K562 (cell line): ENCODE data around the gene CRKL. TPM values are rescaled to one million over a fixed set of nuclear protein-coding genes. Genes with fewer than 3 reads are reported as not detected.

Source experiments
- CBX5 ChIP-seq: IDR thresholded peaks from 2 replicates; pipeline ENCODE4 v1.6.1; 2014; ENCODE audit warnings: low read depth, borderline replicate concordance
- FOXP1 ChIP-seq: sonication (generic); formaldehyde crosslinking; IDR thresholded peaks from 2 replicates; pipeline ENCODE4 v1.8.0; 2022; ENCODE audit warnings: mild to moderate bottlenecking, missing genetic modification reagents
- KLF16 ChIP-seq: IDR thresholded peaks from 2 replicates; pipeline ENCODE4 v1.6.1; 2016; ENCODE audit warnings: antibody characterized with exemption
- NFE2L1 ChIP-seq: fragments of 450-650 bp; IDR thresholded peaks from 2 replicates; pipeline ENCODE4 v1.6.1; 2016; ENCODE audit warnings: missing genetic modification characterization, low read depth, mild to moderate bottlenecking, missing compliant biosample characterization, moderate library complexity, borderline replicate concordance
- PCBP1 ChIP-seq: fragments of 200-400 bp; formaldehyde crosslinking; IDR thresholded peaks from 2 replicates; pipeline ENCODE4 v1.6.1; 2018; ENCODE audit warnings: mild to moderate bottlenecking, low read depth, low read length; ENCODE audit not compliant: poor library complexity, severe bottlenecking
- POLR2AphosphoS2 ChIP-seq: IDR thresholded peaks from 2 replicates; pipeline ENCODE4 v1.6.1; 2012; ENCODE audit warnings: low read length, improper control_type of control experiment
- RBFOX2 ChIP-seq: fragments of 200-400 bp; formaldehyde crosslinking; IDR thresholded peaks from 2 replicates; pipeline ENCODE4 v1.6.1; 2017; ENCODE audit warnings: low read depth, mild to moderate bottlenecking, low read length, moderate library complexity
- SNRNP70 ChIP-seq: fragments of 200-400 bp; formaldehyde crosslinking; optimal IDR thresholded peaks from 2 replicates; pipeline ENCODE3; 2017; ENCODE audit warnings: low read depth, low read length
- TBL1XR1 ChIP-seq, 2 experiments: IDR thresholded peaks; 2 replicates each; pipeline ENCODE4 v1.6.1; 2012; ENCODE audit warnings: improper control_type of control experiment in 2 of 2, low read length in 2 of 2, mild to moderate bottlenecking in 1 of 2
- ZC3H4 ChIP-seq: sonication (generic); formaldehyde crosslinking; IDR thresholded peaks from 2 replicates; pipeline ENCODE4 v1.9.0; 2021; ENCODE audit warnings: missing genetic modification reagents, borderline replicate concordance
- ZEB2 ChIP-seq: fragments of 450-650 bp; IDR thresholded peaks from 2 replicates; pipeline ENCODE4 v1.6.1; 2016
- ZNF197 ChIP-seq: fragments of 200-800 bp; sonication (Bioruptor generic); IDR thresholded peaks from 2 replicates; pipeline ENCODE4 v1.6.1; 2016; ENCODE audit warnings: low read depth, missing genetic modification characterization, missing compliant biosample characterization
- ZNF282 ChIP-seq: sonication (generic); formaldehyde crosslinking; IDR thresholded peaks from 2 replicates; pipeline ENCODE4 v1.8.1; 2023; ENCODE audit warnings: missing genetic modification reagents
- ZNF551 ChIP-seq: fragments of 250-450 bp; sonication (Bioruptor Pico); IDR thresholded peaks from 2 replicates; pipeline ENCODE4 v1.5.0; 2021; ENCODE audit warnings: mild to moderate bottlenecking, moderate library complexity
- polyA plus RNA-seq, 8 experiments: library from polyadenylated mRNA; depleted of rRNA in 4 of 8; stranded (reverse) in 5 of 8; unstranded in 3 of 8; fragments of >200 nt; fragmentation: Nextera tagmentation in 2 of 8; fragmentation: Illumina TruSeq in 1 of 8; extraction: Ambion mirVana in 2 of 8; extraction: Trizol in 1 of 8; gene quantifications; 2 replicates each; pipeline versions ENCODE4 v1.2.1 to v1.2.3, GENCODE V29; 2011 to 2014; ENCODE audit warnings: inconsistent platforms in 1 of 8, missing spikeins in 1 of 8
- total RNA-seq, 7 experiments: library from RNA; depleted of rRNA in 6 of 7; stranded (reverse); fragments of >200 nt in 6 of 7; fragmentation: Illumina TruSeq in 2 of 7; extraction: Trizol in 2 of 7; gene quantifications; 2 replicates each; pipeline versions ENCODE4 v1.2.1 to v1.2.3, GENCODE V29; 2011 to 2021; ENCODE audit warnings: low replicate concordance in 1 of 7
- TF ChIP-seq, protein P1 (sequence below): fragments of 450-650 bp; IDR thresholded peaks from 2 replicates; pipeline ENCODE4 v1.6.1; 2017; ENCODE audit warnings: antibody characterized with exemption
- TF ChIP-seq, protein P2 (sequence below): fragments of 250-450 bp; sonication (Bioruptor Pico); IDR thresholded peaks from 2 replicates; pipeline ENCODE4 v1.5.0; 2021; ENCODE audit warnings: mild to moderate bottlenecking, moderate library complexity
- TF ChIP-seq, protein P3 (sequence below): sonication (generic); formaldehyde crosslinking; IDR thresholded peaks from 2 replicates; pipeline ENCODE4 v1.5.0; 2020; ENCODE audit warnings: missing genetic modification reagents
- TF ChIP-seq, protein P4 (sequence below): sonication (generic); formaldehyde crosslinking; IDR thresholded peaks from 2 replicates; pipeline ENCODE4 v1.8.1; 2023; ENCODE audit warnings: mild to moderate bottlenecking, missing genetic modification reagents, moderate library complexity
- TF ChIP-seq, protein P5 (sequence below), 3 experiments: IDR thresholded peaks in 2 of 3; conservative IDR thresholded peaks in 1 of 3; 2 replicates each; pipeline ENCODE4 v1.5.1; 2011 to 2012; ENCODE audit warnings: low read length in 3 of 3, mild to moderate bottlenecking in 3 of 3, control low read depth in 2 of 3, improper control_type of control experiment in 1 of 3, inconsistent platforms in 1 of 3, low read depth in 1 of 3, mixed read lengths in 1 of 3, moderate library complexity in 1 of 3; ENCODE audit not compliant: insufficient read depth in 2 of 3

CRKL gene
- total and polyA plus RNA-seq, 9 of the 15 experiments (the other 6 are each of a cell fraction or from before 2014, with no cell fraction given), result 100 to 263 (median 124) TPM

DNA sequence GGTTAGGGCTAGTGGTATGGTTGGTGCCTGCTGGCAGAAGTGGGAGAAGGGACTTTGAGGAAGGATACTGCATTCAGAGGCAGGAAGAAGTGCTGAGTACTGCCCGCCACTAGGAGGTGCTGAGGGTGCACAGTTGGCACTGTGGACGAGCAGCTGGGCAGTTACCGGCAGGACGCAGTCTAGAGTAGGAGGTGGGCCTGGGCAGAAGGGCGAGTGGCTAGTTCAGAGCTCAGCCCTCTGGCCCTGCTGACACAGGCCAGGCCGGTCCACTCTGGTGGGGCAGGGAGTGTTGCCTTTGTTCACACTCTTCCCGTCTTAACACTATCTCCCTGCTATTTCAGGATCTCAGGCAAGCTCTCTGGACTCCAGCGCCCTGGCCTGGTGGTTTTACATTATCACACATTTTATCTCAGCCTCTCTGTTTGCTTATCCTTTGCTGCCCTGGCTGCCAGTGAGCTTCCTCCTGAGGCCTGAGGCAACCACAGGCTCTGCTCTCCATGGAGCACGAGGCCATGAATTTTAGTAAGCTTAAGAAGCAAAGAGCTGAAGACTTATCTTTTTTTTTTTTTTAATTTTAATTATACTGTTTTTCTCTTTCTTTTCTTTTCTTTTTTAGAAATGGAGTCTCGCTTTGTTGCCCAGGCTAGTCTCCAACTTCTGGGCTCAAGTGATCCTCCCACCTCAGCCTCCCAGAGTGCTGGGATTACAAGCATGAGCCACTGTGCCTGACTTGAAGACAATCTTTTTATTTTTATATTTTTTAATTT lies 31.5 kb upstream of the CRKL start (continued):
- TF ChIP-seq, protein P1, sequence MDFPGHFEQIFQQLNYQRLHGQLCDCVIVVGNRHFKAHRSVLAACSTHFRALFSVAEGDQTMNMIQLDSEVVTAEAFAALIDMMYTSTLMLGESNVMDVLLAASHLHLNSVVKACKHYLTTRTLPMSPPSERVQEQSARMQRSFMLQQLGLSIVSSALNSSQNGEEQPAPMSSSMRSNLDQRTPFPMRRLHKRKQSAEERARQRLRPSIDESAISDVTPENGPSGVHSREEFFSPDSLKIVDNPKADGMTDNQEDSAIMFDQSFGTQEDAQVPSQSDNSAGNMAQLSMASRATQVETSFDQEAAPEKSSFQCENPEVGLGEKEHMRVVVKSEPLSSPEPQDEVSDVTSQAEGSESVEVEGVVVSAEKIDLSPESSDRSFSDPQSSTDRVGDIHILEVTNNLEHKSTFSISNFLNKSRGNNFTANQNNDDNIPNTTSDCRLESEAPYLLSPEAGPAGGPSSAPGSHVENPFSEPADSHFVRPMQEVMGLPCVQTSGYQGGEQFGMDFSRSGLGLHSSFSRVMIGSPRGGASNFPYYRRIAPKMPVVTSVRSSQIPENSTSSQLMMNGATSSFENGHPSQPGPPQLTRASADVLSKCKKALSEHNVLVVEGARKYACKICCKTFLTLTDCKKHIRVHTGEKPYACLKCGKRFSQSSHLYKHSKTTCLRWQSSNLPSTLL, result no peak
- TF ChIP-seq, protein P2, sequence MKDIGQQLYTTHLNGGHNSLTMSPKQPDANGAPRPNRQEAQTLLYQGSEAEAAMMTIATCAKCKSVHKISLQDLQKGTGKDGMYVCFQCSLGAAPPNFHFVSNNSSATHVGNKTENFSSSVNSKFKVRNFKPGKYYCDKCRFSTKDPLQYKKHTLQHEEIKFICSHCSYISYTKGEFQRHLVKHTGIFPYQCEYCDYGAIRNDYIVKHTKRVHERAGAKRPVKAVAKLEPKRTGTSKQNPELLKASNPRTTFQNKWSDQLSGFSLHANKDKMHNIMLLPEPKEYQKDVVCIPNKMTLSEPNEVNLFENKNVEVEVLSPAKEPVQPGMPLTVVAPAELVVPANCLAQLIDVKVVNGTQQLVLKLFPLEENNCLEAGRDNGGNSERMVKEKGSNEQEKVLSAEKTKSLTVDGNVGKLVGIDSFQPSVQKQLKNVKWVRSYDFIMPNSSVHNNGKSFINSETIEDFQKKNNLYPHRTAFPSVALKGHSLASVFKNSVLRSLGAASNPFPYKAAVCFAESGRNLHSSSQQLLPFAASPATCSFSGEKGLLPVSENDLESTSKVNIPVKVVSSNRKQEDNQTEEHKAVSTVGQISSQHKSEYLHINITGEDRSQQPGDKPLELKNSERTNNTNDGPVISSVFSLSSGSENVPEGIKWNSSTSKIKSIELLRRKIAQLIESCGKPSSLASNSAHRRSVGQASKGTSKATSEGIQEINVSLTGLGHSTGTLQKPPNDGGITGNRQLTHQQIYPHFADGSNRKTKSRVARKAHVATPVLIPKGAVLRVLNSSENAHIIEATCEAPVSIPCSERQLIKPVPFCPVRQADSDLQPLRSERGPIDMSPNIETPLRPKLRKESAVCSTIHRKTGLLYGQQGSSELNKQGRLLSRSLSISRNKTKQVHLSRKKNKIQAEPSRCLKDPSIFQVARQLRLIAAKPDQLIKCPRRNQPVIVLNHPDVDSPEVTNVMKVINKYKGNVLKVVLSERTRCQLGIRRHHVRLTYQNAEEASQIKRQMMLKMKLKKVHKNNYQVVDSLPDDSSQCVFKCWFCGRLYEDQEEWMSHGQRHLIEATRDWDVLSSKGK (CRISPR knock-in tag), result no peak
- TF ChIP-seq ZNF282 (CRISPR knock-in tag), result no peak
- no peak for TF ChIP-seq ZNF551
- peak; percentile 46 to 81; a peak in 3 of 4 replicates for TF ChIP-seq TBL1XR1 (IDR thresholded peaks at IDR 0.05; ENCODE audit: low read length in 2 of 2)
- TF ChIP-seq, protein P3, sequence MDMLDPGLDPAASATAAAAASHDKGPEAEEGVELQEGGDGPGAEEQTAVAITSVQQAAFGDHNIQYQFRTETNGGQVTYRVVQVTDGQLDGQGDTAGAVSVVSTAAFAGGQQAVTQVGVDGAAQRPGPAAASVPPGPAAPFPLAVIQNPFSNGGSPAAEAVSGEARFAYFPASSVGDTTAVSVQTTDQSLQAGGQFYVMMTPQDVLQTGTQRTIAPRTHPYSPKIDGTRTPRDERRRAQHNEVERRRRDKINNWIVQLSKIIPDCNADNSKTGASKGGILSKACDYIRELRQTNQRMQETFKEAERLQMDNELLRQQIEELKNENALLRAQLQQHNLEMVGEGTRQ (CRISPR knock-in tag), result no peak
- peak; percentile 97 for TF ChIP-seq FOXP1 (CRISPR knock-in tag)
- TF ChIP-seq ZNF197 (CRISPR knock-in tag), result no peak; the same call in 1 of the 2 replicates
- no peak for TF ChIP-seq SNRNP70
- no peak for TF ChIP-seq ZC3H4 (CRISPR knock-in tag)
- TF ChIP-seq POLR2AphosphoS2, result no peak
- TF ChIP-seq, protein P4, sequence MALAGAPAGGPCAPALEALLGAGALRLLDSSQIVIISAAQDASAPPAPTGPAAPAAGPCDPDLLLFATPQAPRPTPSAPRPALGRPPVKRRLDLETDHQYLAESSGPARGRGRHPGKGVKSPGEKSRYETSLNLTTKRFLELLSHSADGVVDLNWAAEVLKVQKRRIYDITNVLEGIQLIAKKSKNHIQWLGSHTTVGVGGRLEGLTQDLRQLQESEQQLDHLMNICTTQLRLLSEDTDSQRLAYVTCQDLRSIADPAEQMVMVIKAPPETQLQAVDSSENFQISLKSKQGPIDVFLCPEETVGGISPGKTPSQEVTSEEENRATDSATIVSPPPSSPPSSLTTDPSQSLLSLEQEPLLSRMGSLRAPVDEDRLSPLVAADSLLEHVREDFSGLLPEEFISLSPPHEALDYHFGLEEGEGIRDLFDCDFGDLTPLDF (CRISPR knock-in tag), result peak; percentile 85
- no peak for TF ChIP-seq PCBP1
- TF ChIP-seq RBFOX2, result peak; percentile 73
- TF ChIP-seq, protein P5, sequence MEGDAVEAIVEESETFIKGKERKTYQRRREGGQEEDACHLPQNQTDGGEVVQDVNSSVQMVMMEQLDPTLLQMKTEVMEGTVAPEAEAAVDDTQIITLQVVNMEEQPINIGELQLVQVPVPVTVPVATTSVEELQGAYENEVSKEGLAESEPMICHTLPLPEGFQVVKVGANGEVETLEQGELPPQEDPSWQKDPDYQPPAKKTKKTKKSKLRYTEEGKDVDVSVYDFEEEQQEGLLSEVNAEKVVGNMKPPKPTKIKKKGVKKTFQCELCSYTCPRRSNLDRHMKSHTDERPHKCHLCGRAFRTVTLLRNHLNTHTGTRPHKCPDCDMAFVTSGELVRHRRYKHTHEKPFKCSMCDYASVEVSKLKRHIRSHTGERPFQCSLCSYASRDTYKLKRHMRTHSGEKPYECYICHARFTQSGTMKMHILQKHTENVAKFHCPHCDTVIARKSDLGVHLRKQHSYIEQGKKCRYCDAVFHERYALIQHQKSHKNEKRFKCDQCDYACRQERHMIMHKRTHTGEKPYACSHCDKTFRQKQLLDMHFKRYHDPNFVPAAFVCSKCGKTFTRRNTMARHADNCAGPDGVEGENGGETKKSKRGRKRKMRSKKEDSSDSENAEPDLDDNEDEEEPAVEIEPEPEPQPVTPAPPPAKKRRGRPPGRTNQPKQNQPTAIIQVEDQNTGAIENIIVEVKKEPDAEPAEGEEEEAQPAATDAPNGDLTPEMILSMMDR (IDR thresholded peaks at IDR 0.05 in 2 of 3, conservative IDR thresholded peaks at IDR 0.05 in 1 of 3; ENCODE audit: insufficient read depth in 2 of 3, low read depth in 1 of 3, low read length in 3 of 3), result peak; percentile 99 to 100 (median 99)
- TF ChIP-seq CBX5, result no peak
- TF ChIP-seq KLF16, result peak; percentile 90
- TF ChIP-seq NFE2L1 (tag), result no peak
- TF ChIP-seq ZEB2, result peak; percentile 92
